ENCODE results near the gene ETV6. TPM values are rescaled to one million over a fixed set of nuclear protein-coding genes. Genes with fewer than 3 reads are reported as not detected.
"Not testable (repeated sequence)": the region's sequence is repeated elsewhere in the genome, so short reads cannot be mapped to it uniquely, and the experiment has no call there.

Gene ETV6
- total RNA-seq, 2 donors from 2014 or later, result 50.2 to 82.3 TPM

DNA sequence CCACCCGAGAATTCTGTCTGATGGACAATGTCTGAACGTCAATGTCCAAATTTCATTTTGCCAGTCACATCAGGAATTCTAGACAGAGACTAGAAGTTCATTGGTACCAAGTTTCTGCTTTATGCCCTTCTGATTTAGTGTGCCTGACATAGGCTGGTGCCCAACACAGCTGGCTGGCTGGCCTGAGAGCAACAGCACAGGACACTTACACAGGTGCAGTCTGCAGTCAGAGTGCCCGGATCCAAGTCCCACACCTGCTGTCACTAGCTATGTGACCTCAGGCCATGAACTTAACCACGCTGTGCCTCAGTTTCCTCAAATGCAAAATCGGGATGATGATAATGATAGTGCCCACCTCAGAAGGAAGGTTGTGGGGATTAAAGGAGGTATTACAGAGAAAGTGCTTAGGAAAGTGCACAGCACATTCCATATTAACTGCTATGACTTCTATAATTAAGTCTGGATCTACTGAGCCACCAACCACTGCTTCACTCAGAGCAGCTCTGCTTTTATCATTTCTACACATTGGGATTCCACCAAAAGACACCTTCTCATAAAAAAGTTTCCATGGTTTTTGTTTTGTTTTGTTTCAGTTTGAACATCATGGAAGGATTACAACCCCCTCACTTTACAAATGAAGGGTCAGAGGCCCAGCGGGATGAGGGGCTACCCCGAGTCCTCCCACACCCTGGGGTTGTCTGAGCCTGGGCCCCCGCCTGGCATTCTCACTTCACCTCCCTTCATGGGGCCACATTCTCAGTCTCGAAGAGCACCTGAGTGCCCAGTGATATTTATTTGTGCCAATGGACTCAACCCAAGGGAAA is 252.4 kb downstream of the ETV6 start:
- Mint-ChIP-seq H3K27ac (no peak overlapping the region), H3K4me3 (no peak overlapping the region), H3K36me3 (peaks cover 13% of the 10 kb centered on the region), H3K27me3 (peaks cover 20 to 26% of the 10 kb centered on the region in 2 donors), H3K9me3 (peaks cover 3% of the 10 kb centered on the region), H3K4me1 (ENCODE audit: low read depth in 2 of 2) (peaks cover 18 to 27% of the 10 kb centered on the region in 2 donors)
- ATAC-seq, result no peak
- DNase-seq (ENCODE audit: low spot score), result no peak

DNA sequence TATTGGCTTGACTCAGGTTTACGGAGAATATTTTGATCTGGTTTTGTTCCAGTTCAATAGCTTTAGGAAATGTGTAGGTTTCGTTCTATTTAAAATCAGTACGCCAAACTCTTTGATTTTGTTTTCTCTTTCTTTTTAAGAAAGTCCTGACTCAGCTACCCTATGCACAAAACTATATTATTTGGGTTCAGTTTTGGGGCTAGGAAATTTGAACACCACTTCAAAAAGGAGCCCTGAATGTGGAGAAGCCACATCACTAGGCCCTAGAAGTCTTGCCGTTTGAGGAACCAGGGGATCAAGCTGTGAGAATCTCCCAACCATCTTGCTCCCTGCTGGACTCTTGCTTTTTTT is 253.0 kb downstream of the ETV6 start:
- Mint-ChIP-seq H3K36me3 (peaks cover 15% of the 10 kb centered on the region), H3K9me3 (peaks cover 3% of the 10 kb centered on the region), H3K4me3 (no peak overlapping the region), H3K27ac (no peak overlapping the region), H3K4me1 (ENCODE audit: low read depth in 2 of 2) (peaks cover 16 to 25% of the 10 kb centered on the region in 2 donors), H3K27me3 (peaks cover 18 to 27% of the 10 kb centered on the region in 2 donors)
- ATAC-seq (no peak), DNase-seq (ENCODE audit: low spot score) (no peak)

DNA sequence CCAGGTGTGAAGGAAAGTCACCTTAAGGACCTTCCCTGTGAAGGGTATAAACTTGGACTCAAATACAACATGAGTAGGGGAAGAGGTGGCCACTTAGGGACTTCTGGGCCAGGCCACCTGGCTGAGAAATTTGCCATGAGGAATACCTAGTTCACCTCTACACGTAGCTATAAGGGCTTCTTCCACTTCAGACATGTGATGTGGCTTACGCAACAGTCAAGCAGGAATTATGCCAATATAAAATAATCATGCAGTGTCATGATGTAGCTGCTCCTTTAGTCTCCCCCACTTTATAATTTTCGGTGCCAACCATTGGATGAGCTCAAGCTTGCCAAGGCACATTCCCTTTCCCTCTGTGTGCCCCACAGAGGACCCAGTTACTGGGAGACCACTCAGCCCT is 254.7 kb downstream of the ETV6 start:
- Mint-ChIP-seq H3K9me3 (peaks cover 6% of the 10 kb centered on the region), H3K4me1 (ENCODE audit: low read depth in 2 of 2) (peaks cover 15 to 19% of the 10 kb centered on the region in 2 donors)

DNA sequence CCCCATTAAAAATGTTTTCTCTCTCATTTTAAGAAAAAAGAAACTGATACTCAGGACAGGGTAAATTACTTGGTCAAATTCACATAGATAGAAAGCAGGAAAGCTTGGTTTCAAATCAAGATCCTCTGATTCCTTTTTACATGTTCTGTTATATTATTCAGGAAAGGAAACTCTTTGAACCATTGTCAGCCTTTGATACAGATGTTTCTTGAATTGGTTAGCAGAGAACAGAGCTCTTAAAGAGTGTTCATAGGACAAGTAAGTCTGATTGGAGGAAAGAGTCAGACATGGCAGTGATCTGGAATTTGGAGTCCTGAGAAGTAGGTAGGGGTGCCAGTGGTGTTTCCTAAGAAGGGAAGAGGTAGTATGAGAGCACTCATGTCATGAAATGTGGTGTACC is 256.1 kb downstream of the ETV6 start:
- no peak overlapping the region for H3K27ac Mint-ChIP-seq
- H3K27me3 Mint-ChIP-seq, result peaks cover 24 to 36% of the 10 kb centered on the region in 2 donors
- peaks cover 9% of the 10 kb centered on the region for H3K9me3 Mint-ChIP-seq
- H3K4me1 Mint-ChIP-seq (ENCODE audit: low read depth in 2 of 2), result peaks cover 15 to 17% of the 10 kb centered on the region in 2 donors
- peaks cover 32% of the 10 kb centered on the region for H3K36me3 Mint-ChIP-seq
- no peak overlapping the region for H3K4me3 Mint-ChIP-seq
- no peak for DNase-seq (ENCODE audit: low spot score)
- no peak for ATAC-seq

More for the DNA sequence above, 254.7 kb downstream of the ETV6 start:
- H3K27ac Mint-ChIP-seq, result no peak overlapping the region
- H3K4me3 Mint-ChIP-seq, result no peak overlapping the region
- ATAC-seq (no peak), DNase-seq (ENCODE audit: low spot score) (no peak)
- peaks cover 26% of the 10 kb centered on the region for H3K36me3 Mint-ChIP-seq
- H3K27me3 Mint-ChIP-seq, result peaks cover 24 to 27% of the 10 kb centered on the region in 2 donors

DNA sequence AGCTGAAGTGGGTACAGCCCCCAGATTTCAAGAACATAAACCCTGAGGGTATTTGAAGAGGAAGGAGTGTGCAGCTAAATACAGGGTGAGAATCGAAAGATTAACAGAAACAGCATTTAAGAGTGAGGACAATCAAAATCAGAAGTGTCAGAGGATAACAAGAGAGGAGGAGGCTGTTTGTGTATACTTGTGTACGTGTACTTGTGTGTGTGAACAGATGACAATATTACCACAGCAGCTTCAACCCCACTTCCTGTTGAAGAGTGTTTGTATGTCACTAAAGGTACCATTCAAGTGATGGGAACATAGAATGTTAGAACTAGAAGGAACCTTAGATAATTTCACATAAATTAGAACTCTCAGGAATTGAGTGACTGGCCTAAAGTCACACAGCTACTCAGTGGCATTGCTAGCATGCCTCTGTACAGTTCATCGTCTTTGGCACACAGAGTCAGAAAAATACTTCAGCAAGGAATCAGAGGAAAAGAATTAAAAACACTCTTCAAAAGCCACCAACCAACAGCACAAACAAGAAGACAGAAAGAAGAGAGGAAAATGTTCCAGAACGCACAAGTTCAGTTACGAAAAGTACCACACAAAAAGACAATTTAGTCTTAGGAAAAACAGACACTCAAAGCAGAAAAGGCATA is 256.9 kb downstream of the ETV6 start:
- Mint-ChIP-seq H3K27ac (no peak overlapping the region), H3K9me3 (peaks cover 9% of the 10 kb centered on the region), H3K36me3 (peaks cover 32% of the 10 kb centered on the region), H3K27me3 (peaks cover 24 to 37% of the 10 kb centered on the region in 2 donors), H3K4me1 (ENCODE audit: low read depth in 2 of 2) (peaks cover 15 to 17% of the 10 kb centered on the region in 2 donors), H3K4me3 (no peak overlapping the region)
- DNase-seq (ENCODE audit: low spot score) (no peak), ATAC-seq (no peak)

DNA sequence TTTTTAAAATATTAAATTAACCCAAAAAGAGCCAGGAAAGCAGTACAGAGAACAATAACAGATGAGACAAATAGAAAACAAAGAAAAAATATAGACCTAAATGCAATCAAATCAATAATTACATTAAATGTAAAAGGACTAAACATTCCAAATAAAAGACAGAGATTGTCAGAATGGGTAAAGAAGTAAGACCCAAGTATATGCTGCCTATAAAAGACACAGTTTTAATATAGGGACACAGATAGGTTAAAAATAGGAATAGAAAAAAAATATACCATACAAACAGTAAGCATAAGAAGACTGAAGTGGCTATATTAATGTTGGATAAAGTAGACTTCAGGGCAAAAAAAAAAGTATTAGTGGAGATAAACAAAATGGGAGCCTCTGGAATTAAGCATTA is 258.2 kb downstream of the ETV6 start:
- no peak overlapping the region for H3K4me3 Mint-ChIP-seq
- H3K27me3 Mint-ChIP-seq, result peaks cover 30 to 45% of the 10 kb centered on the region in 2 donors
- DNase-seq (ENCODE audit: low spot score) (no peak), ATAC-seq (no peak)
- peaks cover 15% of the 10 kb centered on the region for H3K9me3 Mint-ChIP-seq
- peaks cover 14 to 15% of the 10 kb centered on the region in 2 donors for H3K4me1 Mint-ChIP-seq (ENCODE audit: low read depth in 2 of 2)
- peaks cover 38% of the 10 kb centered on the region for H3K36me3 Mint-ChIP-seq
- no peak overlapping the region for H3K27ac Mint-ChIP-seq

DNA sequence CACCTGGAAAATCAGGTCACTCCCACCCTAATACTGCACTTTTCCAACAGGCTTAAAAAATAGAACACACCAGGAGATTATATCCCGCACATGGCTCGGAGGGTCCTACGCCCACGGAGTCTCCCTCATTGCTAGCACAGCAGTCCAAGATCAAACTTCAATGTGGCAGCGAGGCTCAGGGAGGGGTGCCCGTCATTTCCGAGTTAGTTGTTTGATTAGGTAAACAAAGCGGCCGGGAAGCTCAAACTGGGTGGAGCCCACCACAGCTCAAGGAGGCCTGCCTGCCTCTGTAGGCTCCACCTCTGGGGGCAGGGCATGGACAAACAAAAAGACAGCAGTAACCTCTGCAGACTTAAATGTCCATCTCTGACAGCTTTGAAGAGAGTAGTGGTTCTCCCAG is 259.9 kb downstream of the ETV6 start:
- Mint-ChIP-seq H3K9me3 (peaks cover 15% of the 10 kb centered on the region), H3K36me3 (peaks cover 38% of the 10 kb centered on the region), H3K4me1 (ENCODE audit: low read depth in 2 of 2) (peaks cover 10 to 11% of the 10 kb centered on the region in 2 donors), H3K27me3 (peaks cover 24 to 35% of the 10 kb centered on the region in 2 donors)
- DNase-seq (ENCODE audit: low spot score); ATAC-seq; H3K4me3 Mint-ChIP-seq; H3K27ac Mint-ChIP-seq: not testable (repeated sequence)

DNA sequence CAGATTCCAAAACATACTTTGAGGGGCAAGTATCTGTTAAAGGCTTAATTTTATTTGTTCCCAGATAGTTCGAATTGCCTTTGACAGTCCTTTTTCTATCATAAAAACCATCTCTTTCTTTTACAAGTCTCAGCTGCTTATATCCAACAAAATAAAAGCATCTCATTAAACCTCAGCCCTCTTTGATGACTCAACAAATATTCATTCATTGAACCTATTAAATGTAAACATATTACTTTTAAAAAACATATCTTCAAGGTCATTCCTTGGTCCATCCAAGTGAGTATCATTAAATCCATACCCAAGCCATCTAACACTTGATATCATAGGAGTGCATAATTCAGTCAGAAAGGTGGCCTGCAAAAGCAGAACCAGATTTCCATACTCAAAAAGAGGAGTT is 266.6 kb downstream of the ETV6 start:
- no peak for DNase-seq (ENCODE audit: low spot score)
- Mint-ChIP-seq H3K9me3 (peaks cover 6% of the 10 kb centered on the region), H3K27me3 (peaks cover 15 to 22% of the 10 kb centered on the region in 2 donors), H3K4me1 (ENCODE audit: low read depth in 2 of 2) (no peaks in the 10 kb centered on the region), H3K36me3 (peaks cover 6% of the 10 kb centered on the region), H3K4me3 (no peak overlapping the region), H3K27ac (no peak overlapping the region)
- ATAC-seq, result no peak

DNA sequence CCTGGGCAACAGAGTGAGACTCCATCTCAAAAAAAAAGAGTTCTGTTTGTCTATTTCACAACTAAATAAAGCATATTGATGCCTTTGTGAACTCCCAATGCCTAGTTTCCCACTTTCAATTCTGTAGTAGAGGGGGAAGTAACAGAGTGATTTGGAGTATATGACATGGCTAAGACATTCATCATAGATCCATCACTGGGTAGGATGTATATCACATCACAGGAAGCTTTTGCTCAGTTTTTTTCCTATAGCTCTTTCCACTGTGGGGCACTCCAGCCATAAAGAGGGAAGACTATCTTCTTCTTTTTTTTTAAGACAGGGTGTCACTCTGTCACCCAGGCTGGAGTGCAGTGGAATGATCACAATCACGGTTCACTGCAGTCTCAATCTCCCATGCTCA is 267.3 kb downstream of the ETV6 start:
- no peak overlapping the region for H3K4me3 Mint-ChIP-seq
- ATAC-seq, result no peak
- DNase-seq (ENCODE audit: low spot score), result no peak
- H3K9me3 Mint-ChIP-seq, result peaks cover 6% of the 10 kb centered on the region
- H3K36me3 Mint-ChIP-seq, result peaks cover 5% of the 10 kb centered on the region
- no peak overlapping the region for H3K27ac Mint-ChIP-seq
- H3K4me1 Mint-ChIP-seq (ENCODE audit: low read depth in 2 of 2), result no peaks in the 10 kb centered on the region
- peaks cover 17 to 24% of the 10 kb centered on the region in 2 donors for H3K27me3 Mint-ChIP-seq

DNA sequence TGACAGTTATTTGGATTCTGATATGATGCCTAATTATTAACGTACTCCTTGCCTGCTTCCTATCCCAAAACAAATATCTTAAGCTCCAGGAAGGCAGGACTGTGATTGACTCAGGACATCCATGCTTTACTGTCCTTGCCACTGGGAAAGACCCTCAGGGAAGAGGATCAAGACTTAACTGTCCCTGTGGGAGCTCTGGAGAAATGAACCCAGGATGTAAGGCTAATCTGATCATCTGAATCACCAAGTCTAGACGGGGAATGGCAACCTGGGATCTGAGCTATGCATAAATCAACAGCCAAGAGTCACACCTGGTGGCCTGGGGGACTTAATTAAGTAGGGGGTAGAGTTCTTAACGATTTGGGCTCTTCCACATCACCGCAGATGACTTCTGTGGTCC is 268.0 kb downstream of the ETV6 start:
- H3K4me1 Mint-ChIP-seq (ENCODE audit: low read depth in 2 of 2), result no peaks in the 10 kb centered on the region
- H3K4me3 Mint-ChIP-seq, result no peak overlapping the region
- no peaks in the 10 kb centered on the region for H3K9me3 Mint-ChIP-seq
- no peak for ATAC-seq
- peaks cover 18 to 26% of the 10 kb centered on the region in 2 donors for H3K27me3 Mint-ChIP-seq
- H3K27ac Mint-ChIP-seq, result no peak overlapping the region
- no peak for DNase-seq (ENCODE audit: low spot score)
- no peaks in the 10 kb centered on the region for H3K36me3 Mint-ChIP-seq

DNA sequence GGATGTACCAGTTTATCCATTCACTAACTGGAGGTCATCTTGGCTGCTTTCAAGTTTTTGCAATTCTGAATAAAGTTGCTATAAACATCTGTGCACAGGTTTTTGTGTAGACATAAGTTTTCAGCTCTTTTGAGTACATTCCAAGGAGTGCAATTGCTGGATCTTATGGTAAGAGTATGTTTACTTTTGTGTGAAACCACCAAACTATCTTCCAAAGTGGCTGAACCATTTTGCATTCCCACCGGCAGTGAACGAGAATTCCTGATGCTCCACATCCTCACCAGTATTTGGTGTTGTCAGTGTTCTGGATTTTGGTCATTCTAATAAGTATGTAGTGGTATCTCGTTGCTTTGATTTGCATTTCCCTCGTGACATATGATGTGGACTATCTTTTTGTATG is 270.8 kb downstream of the ETV6 start:
- Mint-ChIP-seq H3K36me3 (no peaks in the 10 kb centered on the region), H3K27me3 (peaks cover 18 to 29% of the 10 kb centered on the region in 2 donors), H3K4me3 (no peak overlapping the region), H3K9me3 (no peaks in the 10 kb centered on the region), H3K4me1 (ENCODE audit: low read depth in 2 of 2) (no peaks in the 10 kb centered on the region), H3K27ac (no peak overlapping the region)
- ATAC-seq (no peak), DNase-seq (ENCODE audit: low spot score) (no peak)

DNA sequence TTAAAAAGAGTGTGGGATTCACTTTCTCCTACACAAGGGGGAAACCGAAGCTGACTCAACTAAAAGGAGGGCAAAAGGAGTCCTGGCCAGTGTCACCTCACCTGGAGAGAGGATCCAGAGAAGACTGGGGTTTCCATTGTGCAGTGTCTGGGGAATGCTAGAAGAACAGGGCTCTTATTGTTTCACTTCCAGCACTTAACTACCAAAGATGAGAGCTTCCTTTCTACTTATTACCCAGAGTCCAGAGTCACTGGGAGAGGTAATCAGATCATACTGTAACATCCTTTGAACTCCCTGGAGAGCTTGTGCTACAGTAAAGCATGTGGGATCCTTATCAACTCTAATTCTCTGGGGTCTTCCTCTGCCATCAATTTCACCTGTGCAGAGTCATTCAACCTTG is 272.9 kb downstream of the ETV6 start:
- Mint-ChIP-seq H3K4me3 (no peak overlapping the region), H3K27me3 (peaks cover 18 to 30% of the 10 kb centered on the region in 2 donors), H3K36me3 (no peaks in the 10 kb centered on the region), H3K9me3 (no peaks in the 10 kb centered on the region), H3K27ac (peak overlapping the region in 1 of 2 donors; percentile 12), H3K4me1 (ENCODE audit: low read depth in 2 of 2) (no peaks in the 10 kb centered on the region)
- ATAC-seq (no peak), DNase-seq (ENCODE audit: low spot score) (no peak)

DNA sequence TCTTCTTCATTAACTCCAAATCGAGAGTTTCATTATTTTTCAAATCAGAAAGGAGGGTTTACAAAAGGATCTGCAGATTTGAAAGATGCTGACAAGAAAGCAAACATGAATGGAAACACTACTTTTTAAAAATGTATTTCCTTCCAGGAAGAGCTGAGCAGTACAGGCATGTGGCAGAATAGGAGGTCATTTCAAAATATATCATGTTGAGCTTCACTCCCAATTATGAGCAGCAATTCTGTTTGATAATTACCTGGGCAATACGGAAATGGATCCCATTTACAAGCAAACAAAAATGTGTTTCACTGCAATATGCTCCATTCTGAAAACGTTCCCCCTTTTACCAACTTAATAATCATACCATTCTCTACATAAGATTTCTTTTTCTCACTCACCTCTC is 273.6 kb downstream of the ETV6 start:
- DNase-seq (ENCODE audit: low spot score), result no peak
- no peak overlapping the region for H3K27ac Mint-ChIP-seq
- no peaks in the 10 kb centered on the region for H3K36me3 Mint-ChIP-seq
- peaks cover 19 to 27% of the 10 kb centered on the region in 2 donors for H3K27me3 Mint-ChIP-seq
- no peaks in the 10 kb centered on the region for H3K9me3 Mint-ChIP-seq
- no peak overlapping the region for H3K4me3 Mint-ChIP-seq
- no peak for ATAC-seq
- H3K4me1 Mint-ChIP-seq (ENCODE audit: low read depth in 2 of 2), result no peaks in the 10 kb centered on the region

DNA sequence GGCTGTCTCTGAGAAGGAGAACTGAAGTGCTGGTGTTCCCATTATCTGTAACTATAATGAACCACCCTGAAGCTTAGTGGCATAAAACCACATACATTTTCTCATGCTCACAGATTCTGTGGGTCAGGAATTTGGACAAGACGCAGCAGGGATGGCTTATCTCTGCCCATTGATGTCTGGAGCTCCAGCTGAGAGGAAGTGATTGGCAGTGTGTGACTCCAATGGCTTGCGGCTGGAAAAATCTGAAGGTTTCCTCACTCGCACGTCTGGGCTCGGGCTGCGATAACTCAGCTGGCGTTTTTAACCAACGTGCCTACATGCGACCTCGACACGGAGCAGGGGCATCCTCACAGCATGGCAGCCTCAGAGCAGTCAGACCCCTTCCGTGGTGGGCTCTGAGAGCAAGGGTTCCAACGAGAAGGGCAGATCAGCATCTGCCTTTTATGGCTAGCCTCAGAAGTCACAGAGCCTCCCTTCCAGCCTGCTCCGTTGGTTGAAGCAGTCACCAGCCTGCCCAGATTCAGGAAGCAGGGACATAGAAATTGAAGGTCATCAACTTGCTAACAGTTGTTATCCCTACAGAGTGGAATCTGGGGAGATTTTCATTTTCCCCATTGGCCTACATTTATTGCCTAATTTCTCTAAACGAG is 277.9 kb downstream of the ETV6 start:
- H3K4me1 Mint-ChIP-seq (ENCODE audit: low read depth in 2 of 2), result no peaks in the 10 kb centered on the region
- no peak for ATAC-seq
- no peaks in the 10 kb centered on the region for H3K9me3 Mint-ChIP-seq
- no peaks in the 10 kb centered on the region for H3K36me3 Mint-ChIP-seq
- peaks cover 19 to 21% of the 10 kb centered on the region in 2 donors for H3K27me3 Mint-ChIP-seq
- H3K4me3 Mint-ChIP-seq, result no peak overlapping the region
- DNase-seq (ENCODE audit: low spot score), result no peak
- H3K27ac Mint-ChIP-seq, result no peak overlapping the region

Measured in natural killer cell treated with Interleukin-12 subunit alpha and Interleukin-12 subunit beta and Interleukin-15 and Interleukin-18, amount 100 ng/mL, for 72 hours (primary cell).